ENCODE results near the gene SCMH1.

- TF ChIP-seq CBFB (CRISPR knock-in tag; IDR thresholded peaks at IDR 0.05; ENCODE audit: low read depth) (no peak), ATF3 (CRISPR knock-in tag; conservative IDR thresholded peaks at IDR 0.05) (no peak), MAX (CRISPR knock-in tag; IDR thresholded peaks at IDR 0.05) (no peak)
Measured at GRCh38 chr1:41249319-41249718, 7.2 kb upstream of the SCMH1 start.
